Renal cortex interstitium (tissue), 11 donors: ENCODE data around the gene ZNHIT2. TPM values are rescaled to one million over a fixed set of nuclear protein-coding genes. Genes with fewer than 3 reads are reported as not detected.

Experiments used
- DNase-seq, 11 donors: peaks; one replicate each; pipeline ENCODE4 v3.0.0-alpha.2; 2013; ENCODE audit warnings: low read depth in 9 of 11, low spot score in 4 of 11; ENCODE audit errors: extremely low read depth in 1 of 11
- polyA plus RNA-seq, 3 donors: library from polyadenylated mRNA; unstranded; fragments of 120-200 nt; gene quantifications; one replicate each; pipeline ENCODE4 v1.2.1, GENCODE V29; 2013; ENCODE audit not compliant: insufficient read length in 3 of 3

ZNHIT2 gene
- polyA plus RNA-seq, 3 donors = 5.3 to 9.4 (median 9.1) TPM

GRCh38 chr11:65087827-65088226 is 29.7 kb downstream of the ZNHIT2 start:
- DNase-seq = no peak

DNA sequence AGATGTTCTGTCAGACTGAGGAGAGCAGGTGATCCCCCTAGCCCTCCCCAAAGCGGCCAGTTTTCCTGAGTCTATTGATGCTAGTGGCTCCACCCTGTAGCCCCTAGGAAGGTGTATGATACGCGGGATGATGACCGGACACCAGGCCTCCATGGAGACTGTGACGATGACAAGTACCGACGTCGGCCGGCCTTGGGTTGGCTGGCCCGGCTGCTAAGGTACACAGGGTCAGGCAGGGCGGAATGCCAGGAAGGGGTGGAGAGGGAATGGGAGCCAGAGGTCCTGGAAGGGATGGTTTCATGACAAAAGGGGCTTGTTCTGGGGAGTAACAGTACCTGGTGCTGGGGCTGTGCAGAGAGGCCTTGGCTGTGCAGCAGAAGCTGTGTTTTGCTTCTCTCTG is 30.3 kb downstream of the ZNHIT2 start:
- DNase-seq = no peak

DNA sequence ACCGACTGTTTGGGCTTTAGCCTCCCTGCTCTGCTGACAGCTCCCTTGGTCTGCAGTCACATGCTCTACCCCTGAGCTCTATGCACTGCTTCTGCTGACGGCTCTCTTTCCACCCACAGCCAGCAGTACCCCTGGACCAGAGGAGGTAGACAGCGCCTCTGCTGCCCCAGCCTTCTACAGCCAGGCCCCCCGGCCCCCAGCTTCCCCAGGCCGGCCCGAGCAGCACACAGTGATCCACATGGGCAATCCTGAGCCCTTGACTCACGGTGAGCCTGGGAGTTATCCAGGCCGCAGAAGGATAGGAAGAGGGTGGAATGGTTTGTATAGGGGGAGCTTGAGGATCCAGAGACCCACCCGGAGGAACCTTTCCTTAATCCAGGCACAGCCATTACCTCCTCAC is 30.7 kb downstream of the ZNHIT2 start:
- no peak for DNase-seq

DNA sequence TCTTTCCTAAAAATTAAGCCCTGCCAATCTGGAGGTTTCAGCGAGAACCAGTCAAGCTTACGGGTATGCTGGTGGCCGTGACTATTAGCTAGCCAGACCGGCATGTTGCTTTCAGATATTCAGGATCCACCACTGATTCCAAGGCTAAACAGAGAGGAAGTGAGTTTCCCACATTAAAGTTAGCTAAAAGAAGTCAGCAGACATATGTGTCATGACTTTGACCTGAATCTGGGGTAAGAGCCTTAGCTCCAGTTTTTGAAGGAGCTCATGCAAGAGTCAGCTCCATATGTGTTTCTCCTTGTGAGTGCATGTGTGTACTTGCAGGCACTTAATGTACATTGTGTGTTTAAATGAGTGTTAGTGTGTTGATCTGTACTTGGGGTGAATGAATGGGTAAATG is 32.1 kb downstream of the ZNHIT2 start:
- DNase-seq = no peak

DNA sequence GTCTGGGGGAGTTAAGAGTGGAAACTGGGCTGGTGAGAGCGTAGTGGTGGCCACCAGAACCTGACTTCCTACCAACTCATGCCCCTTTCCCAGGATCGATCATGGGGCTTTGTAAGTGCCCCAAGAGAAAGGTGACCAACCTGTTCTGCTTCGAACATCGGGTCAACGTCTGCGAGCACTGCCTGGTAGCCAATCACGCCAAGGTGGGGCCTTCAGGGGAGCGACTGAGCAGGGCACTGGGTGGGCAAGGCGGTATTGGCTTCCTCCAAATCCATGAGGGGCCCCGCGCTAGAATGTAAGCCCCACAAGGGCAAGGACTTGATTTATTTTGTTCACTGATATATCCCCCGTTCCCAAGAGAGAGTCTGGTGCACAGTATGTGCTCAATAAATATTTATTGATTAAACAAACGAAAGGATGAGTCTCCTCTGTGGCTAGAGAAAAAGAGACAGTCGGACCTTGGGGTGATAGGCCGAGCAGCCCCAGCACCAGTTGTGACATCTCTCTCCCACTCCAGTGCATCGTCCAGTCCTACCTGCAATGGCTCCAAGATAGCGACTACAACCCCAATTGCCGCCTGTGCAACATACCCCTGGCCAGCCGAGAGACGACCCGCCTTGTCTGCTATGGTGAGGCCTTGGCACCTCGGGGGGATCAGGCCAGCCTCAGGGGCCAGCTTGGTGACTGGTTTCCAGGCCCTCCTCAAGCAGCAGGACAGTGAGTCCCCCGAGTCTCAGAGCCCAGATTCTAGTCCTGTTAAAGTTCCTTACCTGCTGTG is 32.7 kb downstream of the ZNHIT2 start:
- no peak for DNase-seq

DNA sequence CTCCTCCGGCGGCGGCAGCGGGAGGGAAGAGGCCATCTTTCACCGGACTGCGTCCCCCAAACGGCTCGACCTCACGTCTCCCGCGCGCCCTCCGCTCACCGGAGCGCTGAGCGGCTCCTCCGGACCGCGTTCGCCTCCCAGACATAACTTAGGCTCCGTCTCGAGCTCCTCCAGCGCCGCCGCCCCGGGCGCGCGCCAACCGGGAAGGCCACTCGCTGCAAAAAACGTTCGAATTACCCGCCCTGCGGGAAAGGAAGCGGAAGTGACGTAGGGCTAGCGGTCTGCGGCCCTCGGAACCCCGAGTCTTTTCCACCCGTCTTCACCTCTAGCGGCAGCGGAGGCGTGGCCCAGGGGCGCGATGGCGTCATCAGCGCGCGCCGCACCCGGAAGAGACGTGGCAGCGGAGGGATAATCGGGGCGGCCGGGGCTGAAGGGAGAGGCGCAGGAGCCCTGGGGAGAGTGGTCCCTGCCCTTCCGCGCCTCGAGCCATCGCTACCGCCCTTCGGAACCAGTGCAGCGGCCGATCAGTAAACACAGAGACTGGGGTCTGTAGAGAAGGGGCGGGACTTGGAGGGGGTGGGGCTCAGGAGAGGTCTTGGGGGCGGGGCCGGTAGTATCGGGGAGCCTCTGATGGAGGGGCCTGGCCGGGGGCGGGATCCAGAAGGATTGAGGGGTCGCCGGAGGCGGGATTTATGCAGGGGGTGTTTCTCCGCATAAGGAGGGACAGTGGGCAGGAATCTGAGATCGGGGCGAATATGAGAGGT is 33.5 kb downstream of the ZNHIT2 start, which contains the start of the genes CDCA5 and ZFPL1:
CDCA5 (minus strand) TSS at position 207 of the 764 bp plus-strand sequence; CDS start at position 145, 62 bp downstream.
ZFPL1 (plus strand) TSS at position 389 of the 764 bp plus-strand sequence. CDS start 477 bp downstream, outside the sequence.
- peak; percentile 86 to 95 (median 92) for DNase-seq

- DNase-seq = no peak
These were observed 34.2 kb downstream of the ZNHIT2 start for GRCh38 chr11:65083134-65083833.

- no peak for DNase-seq
These were observed 38.6 kb downstream of the ZNHIT2 start for GRCh38 chr11:65078786-65079342.

DNA sequence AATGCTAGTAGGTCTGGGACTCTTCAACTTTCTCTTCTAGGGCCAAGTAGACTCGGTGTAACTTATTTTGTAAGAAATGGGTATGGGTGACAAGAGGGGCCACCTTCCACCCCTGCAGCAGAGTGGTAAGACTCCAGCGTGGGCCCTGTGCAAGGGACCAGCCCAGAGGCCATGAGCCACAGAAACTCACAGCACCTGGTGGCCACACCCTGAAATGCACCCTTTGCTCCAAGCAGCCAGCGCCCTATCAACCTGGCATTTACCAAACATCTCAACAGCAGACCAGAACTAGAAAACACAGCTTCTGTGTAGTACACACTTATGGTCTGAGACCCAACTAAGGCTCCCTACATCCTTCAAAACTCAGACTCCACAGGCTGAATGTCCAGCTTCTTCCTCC is 39.4 kb downstream of the ZNHIT2 start:
- no peak for DNase-seq

DNA sequence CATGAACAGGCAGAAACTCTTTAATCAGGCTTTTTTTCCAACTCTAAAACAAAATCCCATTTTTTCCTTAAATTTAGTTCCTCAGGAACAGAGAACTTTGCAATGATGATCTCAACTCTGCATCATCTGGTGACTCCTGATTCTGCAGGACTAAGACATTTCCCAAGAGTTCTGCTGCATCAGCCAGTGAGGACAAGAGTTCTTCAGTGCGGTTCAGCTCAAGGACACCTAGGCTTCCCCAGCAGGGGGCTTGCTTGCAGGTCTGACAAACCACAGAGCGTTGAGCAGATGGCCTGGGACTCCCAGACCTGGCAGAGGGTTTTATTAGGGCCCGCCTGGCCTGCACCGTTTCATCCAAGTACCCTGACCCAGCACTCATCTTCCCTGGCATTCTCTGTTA is 40.0 kb downstream of the ZNHIT2 start:
- no peak for DNase-seq

DNA sequence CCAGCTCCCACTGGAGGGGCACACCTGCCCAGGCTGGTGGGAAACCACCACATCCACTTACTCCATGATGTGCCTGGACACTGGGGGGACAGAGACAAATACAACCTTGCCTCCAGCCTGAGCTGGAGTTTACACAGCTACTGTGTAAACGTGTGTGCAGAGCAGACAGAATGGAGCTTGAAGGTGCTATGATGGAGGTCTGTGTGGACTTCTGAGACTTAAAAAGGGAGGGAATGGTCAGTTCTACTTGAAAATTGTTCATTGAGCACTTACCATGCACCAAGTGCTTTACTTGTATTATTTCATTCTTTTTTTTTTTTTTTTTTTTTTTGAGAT is 44.9 kb downstream of the ZNHIT2 start:
- no peak for DNase-seq

GRCh38 chr11:65071907-65072630 is 45.4 kb downstream of the ZNHIT2 start:
- DNase-seq = no peak

DNA sequence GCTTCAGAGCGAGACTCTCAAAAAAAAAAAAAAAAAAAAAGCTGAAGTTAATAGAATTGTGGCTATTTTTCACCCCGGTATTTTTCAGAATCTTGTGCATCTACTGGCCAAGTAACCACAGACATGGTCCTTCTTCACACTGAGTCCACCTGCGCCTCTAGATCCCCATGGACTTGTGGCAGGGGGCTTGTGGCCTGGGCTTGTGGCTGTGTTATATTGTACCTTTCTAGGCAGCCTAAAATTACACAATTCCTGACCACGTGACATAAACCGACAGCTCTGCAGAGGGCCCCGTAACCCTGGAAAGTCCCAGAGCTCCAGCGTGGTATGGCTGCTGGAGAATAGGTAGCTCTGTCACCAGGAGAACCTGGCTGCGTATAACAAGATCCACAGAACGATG is 48.3 kb downstream of the ZNHIT2 start:
- no peak for DNase-seq

GRCh38 chr11:65067446-65067845 is 50.1 kb downstream of the ZNHIT2 start:
- DNase-seq = no peak

DNA sequence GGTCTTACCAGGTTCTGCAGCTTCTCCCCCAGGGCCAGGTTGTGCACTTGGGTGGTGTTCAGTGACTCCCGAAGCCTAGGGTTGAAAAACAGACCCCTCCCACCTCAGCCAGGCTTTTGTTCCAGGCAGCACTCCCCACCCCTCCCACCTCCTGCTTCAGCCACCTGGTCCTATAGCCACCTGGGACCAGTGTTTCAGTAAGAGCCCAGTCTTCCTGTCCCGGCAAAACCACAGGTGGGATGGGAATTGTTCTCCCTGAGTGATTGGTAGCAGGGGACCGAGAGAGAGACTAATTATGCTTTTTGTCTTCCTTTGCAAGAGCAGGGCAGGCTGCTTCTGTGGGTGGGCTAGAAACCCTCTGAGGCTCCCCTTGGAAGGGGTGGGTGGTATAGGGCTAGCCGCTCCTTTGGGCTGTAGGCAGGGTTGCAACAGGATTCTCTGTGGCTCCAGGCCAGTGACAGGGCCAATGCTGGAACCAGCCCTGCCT is 50.7 kb downstream of the ZNHIT2 start:
- DNase-seq = no peak
